ENCODE results near the gene TRPV6. TPM values are rescaled to one million over a fixed set of nuclear protein-coding genes. Genes with fewer than 3 reads are reported as not detected.

TRPV6 gene
- total RNA-seq: not detected in 2 replicates

DNA sequence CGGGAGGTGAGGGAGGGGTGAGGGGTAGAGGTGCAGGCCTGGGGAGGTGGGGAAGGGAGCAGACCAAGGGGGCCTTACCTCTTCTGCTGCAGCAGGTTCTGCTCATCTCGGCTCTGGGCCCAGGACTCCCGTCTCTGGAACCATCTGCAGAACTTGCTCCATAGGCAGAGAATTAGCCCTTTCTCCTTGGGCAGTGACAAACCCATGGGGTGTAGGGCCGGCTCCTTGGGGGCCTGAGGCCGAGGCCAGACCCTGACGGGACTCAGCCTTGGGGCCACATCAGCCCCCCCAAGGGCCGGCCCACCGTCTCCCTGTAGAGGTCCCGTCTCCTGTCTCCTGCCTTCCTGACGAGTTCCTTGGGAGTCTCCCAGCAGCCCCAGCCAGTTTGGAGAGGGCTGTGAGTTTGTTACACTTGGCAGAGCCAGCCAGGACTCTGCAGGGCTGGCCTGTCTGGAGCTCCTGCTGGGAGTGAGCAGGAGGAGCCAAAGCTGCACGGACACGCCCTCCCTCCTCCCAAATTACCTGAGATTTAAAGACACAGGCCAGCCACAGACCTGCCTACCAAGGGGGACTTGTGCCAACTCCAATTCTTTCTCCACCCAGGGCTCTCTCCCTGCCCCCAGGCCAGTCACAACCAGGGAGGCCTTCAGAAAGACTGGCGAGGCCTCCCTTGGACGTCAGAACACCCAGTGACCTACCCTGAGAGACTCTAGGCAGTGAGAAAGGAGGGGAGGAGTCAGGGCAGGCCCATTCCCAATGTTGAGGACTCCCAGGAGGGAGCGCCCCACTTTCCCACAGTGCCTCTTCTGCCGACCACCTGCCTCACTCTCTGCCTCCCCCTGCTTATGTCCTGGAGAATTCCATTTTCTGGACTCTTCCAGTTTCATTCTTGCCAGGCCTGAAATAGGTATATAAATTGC lies at the start of gene TRPV6:
TSS of gene TRPV6 (minus strand) at position 435 of the 920 bp plus-strand sequence.

DNA sequence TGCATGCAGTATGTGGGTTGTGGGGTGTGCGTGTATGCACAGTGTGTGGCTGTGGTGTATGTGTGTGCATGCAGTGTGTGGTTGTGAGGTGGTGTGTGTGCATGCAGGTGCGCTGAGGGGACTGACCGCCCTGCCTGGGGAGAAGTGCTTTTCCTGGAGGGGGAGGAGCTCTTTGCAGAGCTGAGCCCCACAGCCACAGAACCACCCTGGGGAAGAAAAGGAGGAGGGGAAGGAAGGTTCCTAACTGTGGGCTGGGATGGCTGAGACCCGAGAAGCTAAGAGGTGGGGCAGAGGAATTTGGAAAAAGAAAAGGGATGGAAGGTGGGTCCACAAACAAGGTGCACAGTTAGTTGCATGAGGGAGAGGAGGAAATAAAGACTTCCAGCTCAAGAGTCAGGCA lies 48.1 kb upstream of the TRPV6 start, which contains the start of gene TRPV5:
TSS of gene TRPV5 (minus strand) at position 123 of the 400 bp plus-strand sequence. CDS start 287 bp downstream, outside the sequence.

GRCh38 chr7:142854372-142855113 lies 31.0 kb downstream of the TRPV6 start, which contains the start of gene EPHB6:
EPHB6 (plus strand) TSS chr7:142855076; CDS start chr7:142863228, 8,152 bp downstream.

Other genes with a start within 250 kb of the TRPV6 start
- not detected in 2 replicates for gene PRSS1, start 136.3 kb downstream of the TRPV6 start, total RNA-seq
- not detected in 2 replicates for gene PRSS2, start 114.8 kb downstream of the TRPV6 start, total RNA-seq
- 1.1 and 11.5 TPM in 2 replicates for gene EPHB6, start 30.7 kb downstream of the TRPV6 start, total RNA-seq
- not detected in 2 replicates for gene TRPV5, start 48.0 kb upstream of the TRPV6 start, total RNA-seq
- not detected in 2 replicates for gene LLCFC1, start 53.7 kb upstream of the TRPV6 start, total RNA-seq
- under 0.01 TPM in 1 of 2 replicates, not detected in the other for gene KEL, start 76.6 kb upstream of the TRPV6 start, total RNA-seq
- gene OR9A2, start 141.4 kb upstream of the TRPV6 start, total RNA-seq: 0.19 TPM in 1 of 2 replicates, not detected in the other
- not detected in 2 replicates for gene OR6V1, start 166.6 kb upstream of the TRPV6 start, total RNA-seq
- 0.38 TPM in 1 of 2 replicates, not detected in the other for gene PIP, start 246.3 kb upstream of the TRPV6 start, total RNA-seq

Data from regular cardiac myocyte (primary cell).